ENCODE data around the gene COPG1. TPM values are rescaled to one million over a fixed set of nuclear protein-coding genes. Genes with fewer than 3 reads are reported as not detected.

The COPG1 gene
- total and polyA plus RNA-seq, 2 donors (not counting 1 experiment from before 2014, with no cell fraction given), result 48.9 to 85.9 TPM

DNA sequence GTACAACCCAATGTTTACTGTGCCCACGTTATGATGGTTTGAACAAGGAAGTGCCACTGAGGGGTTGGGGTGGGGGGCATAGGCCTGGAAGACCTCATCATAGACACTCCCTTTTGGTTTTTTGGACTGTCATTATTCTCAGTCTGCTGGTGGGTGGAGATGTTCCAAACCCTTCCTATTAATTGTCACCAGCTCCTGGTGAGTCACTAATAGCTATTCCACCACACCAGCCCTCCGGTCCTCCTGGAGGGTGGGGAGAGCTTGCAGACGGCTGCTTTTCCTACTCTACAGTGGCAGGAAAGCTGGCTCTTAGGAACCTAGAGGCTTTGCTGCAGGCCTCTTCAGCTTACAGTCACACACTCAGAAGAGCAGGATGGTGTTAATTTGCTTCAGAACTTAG lies 9.0 kb upstream of the COPG1 start:
- 50% methylated on average over 1 of the region's 3 CpGs for WGBS (ENCODE audit: insufficient coverage)
- POLR2A ChIA-PET, result no interaction called here
- Histone ChIP-seq H3K4me1 (ENCODE audit: control insufficient read depth in 2 of 2, insufficient read depth in 2 of 2, low read length in 2 of 2) (peaks cover 13 to 23% of the 10 kb centered on the region in 2 donors), H3K27ac (ENCODE audit: low read length in 2 of 2) (no peak overlapping the region), H3K9ac (ENCODE audit: low read length) (no peak overlapping the region), H3K27me3 (replicated peaks in 1 of 4; ENCODE audit: control extremely low read depth in 1 of 4, control insufficient read depth in 3 of 4, insufficient read depth in 4 of 4, low read length in 3 of 4) (no peaks in the 10 kb centered on the region), H2AFZ (ENCODE audit: insufficient read depth, low read depth, low read length, poor library complexity, severe bottlenecking) (no peak overlapping the region), H3K4me3 (ENCODE audit: control extremely low read depth in 1 of 5, extremely low read depth in 1 of 5, insufficient read depth in 1 of 5, low read depth in 2 of 5, low read length in 4 of 5) (no peak overlapping the region), H3K36me3 (replicated peaks in 1 of 2; ENCODE audit: control extremely low read depth in 1 of 2, control insufficient read depth in 1 of 2, extremely low read depth in 1 of 2, insufficient read depth in 2 of 2, low read length in 1 of 2) (no peaks in the 10 kb centered on the region), H3K79me2 (ENCODE audit: control insufficient read depth, insufficient read depth, low read length) (peaks cover 4% of the 10 kb centered on the region), H3K9me3 (ENCODE audit: control extremely low read depth in 1 of 3, control insufficient read depth in 2 of 3, insufficient read depth in 1 of 3, low read length in 2 of 3) (peaks cover 0 to 3% (median 0%) of the 10 kb centered on the region in 3 donors), H4K20me1 (ENCODE audit: control insufficient read depth, insufficient read depth, low read length, poor library complexity, severe bottlenecking) (no peaks in the 10 kb centered on the region), H3K4me2 (replicated peaks; ENCODE audit: low read depth, low read length, poor library complexity, severe bottlenecking) (no peak overlapping the region)
- CTCF ChIA-PET, result interaction anchor here (0.9 to 1.7 kb wide), 4 partner anchors 57 to 1083 kb away, joined by 3 to 10 read pairs (median 3); partner anchors contain the start of gene CNBP
- Mint-ChIP-seq H3K4me3 (no peak overlapping the region), H3K4me1 (peaks cover 17% of the 10 kb centered on the region), H3K9me3 (ENCODE audit: insufficient read depth) (no peaks in the 10 kb centered on the region), H3K27me3 (no peaks in the 10 kb centered on the region), H3K27ac (no peak overlapping the region)
- intact Hi-C loops (cut with micrococcal nuclease), result no loop called here
- no peak for DNase-seq
- no peak for ATAC-seq (ENCODE audit: low read depth)
- TF ChIP-seq, protein P1, sequence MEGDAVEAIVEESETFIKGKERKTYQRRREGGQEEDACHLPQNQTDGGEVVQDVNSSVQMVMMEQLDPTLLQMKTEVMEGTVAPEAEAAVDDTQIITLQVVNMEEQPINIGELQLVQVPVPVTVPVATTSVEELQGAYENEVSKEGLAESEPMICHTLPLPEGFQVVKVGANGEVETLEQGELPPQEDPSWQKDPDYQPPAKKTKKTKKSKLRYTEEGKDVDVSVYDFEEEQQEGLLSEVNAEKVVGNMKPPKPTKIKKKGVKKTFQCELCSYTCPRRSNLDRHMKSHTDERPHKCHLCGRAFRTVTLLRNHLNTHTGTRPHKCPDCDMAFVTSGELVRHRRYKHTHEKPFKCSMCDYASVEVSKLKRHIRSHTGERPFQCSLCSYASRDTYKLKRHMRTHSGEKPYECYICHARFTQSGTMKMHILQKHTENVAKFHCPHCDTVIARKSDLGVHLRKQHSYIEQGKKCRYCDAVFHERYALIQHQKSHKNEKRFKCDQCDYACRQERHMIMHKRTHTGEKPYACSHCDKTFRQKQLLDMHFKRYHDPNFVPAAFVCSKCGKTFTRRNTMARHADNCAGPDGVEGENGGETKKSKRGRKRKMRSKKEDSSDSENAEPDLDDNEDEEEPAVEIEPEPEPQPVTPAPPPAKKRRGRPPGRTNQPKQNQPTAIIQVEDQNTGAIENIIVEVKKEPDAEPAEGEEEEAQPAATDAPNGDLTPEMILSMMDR (IDR thresholded peaks at IDR 0.05), result no peak
- no peak for TF ChIP-seq EZH2 (IDR thresholded peaks at IDR 0.05; ENCODE audit: borderline replicate concordance, insufficient read depth, low read depth, low read length, poor library complexity, severe bottlenecking)

DNA sequence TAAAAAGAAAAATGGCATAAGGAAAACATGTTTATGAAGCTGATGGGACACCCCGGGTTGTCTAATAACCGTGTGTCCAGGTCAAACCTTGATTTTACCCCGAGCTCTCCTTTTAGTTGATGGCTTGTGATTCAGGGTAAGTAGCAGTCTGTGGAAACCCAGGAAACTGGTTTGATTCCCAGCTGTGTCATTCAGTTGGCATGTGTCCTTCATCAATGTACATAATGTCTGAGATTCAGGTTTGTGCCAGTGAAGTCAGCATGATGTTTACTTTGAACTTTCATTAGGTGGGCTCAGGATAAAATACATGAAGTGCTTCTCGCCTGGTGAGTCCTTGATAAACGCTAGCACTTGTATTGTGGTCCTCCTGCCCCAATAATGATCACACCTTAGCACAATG lies 4.3 kb upstream of the COPG1 start:
- Histone ChIP-seq H3K27ac (ENCODE audit: low read length in 2 of 2) (no peak overlapping the region), H2AFZ (ENCODE audit: insufficient read depth, low read depth, low read length, poor library complexity, severe bottlenecking) (no peak overlapping the region), H3K4me2 (replicated peaks; ENCODE audit: low read depth, low read length, poor library complexity, severe bottlenecking) (peak overlapping the region; percentile 37), H3K4me1 (ENCODE audit: control insufficient read depth in 2 of 2, insufficient read depth in 2 of 2, low read length in 2 of 2) (peaks cover 10 to 23% of the 10 kb centered on the region in 2 donors), H3K79me2 (ENCODE audit: control insufficient read depth, insufficient read depth, low read length) (peaks cover 35% of the 10 kb centered on the region), H3K36me3 (replicated peaks in 1 of 2; ENCODE audit: control extremely low read depth in 1 of 2, control insufficient read depth in 1 of 2, extremely low read depth in 1 of 2, insufficient read depth in 2 of 2, low read length in 1 of 2) (no peaks in the 10 kb centered on the region), H3K9ac (ENCODE audit: low read length) (no peak overlapping the region), H3K9me3 (ENCODE audit: control extremely low read depth in 1 of 3, control insufficient read depth in 2 of 3, insufficient read depth in 1 of 3, low read length in 2 of 3) (no peaks in the 10 kb centered on the region), H3K4me3 (ENCODE audit: control extremely low read depth in 1 of 5, extremely low read depth in 1 of 5, insufficient read depth in 1 of 5, low read depth in 2 of 5, low read length in 4 of 5) (no peak overlapping the region), H3K27me3 (replicated peaks in 1 of 4; ENCODE audit: control extremely low read depth in 1 of 4, control insufficient read depth in 3 of 4, insufficient read depth in 4 of 4, low read length in 3 of 4) (no peaks in the 10 kb centered on the region), H4K20me1 (ENCODE audit: control insufficient read depth, insufficient read depth, low read length, poor library complexity, severe bottlenecking) (no peaks in the 10 kb centered on the region)
- 100% methylated on average over 3 of the region's 5 CpGs for WGBS (ENCODE audit: insufficient coverage)
- H3K4me3 Mint-ChIP-seq, result no peak overlapping the region
- intact Hi-C loops (cut with micrococcal nuclease), result loop anchor here (1.0 to 5.0 kb wide), 7 partner anchors 12 to 628 kb away; partner anchors contain the start of genes ISY1 and RAB43
- TF ChIP-seq, protein P1 (IDR thresholded peaks at IDR 0.05), result no peak
- CTCF ChIA-PET, result interaction anchor here (0.5 to 11.7 kb wide), 44 partner anchors 11 to 564 kb away, joined by 3 to 294 read pairs (median 6); partner anchors contain the start of genes CNBP, HMCES and RAB43
- ATAC-seq (ENCODE audit: low read depth) (no peak), DNase-seq (no peak)
- POLR2A ChIA-PET, result interaction anchor here (0.6 to 2.4 kb wide), 6 partner anchors 11 to 82 kb away, joined by 4 to 18 read pairs (median 8); partner anchors contain the start of gene CNBP
- no peaks in the 10 kb centered on the region for H3K27me3 Mint-ChIP-seq
- no peaks in the 10 kb centered on the region for H3K9me3 Mint-ChIP-seq (ENCODE audit: insufficient read depth)
- peaks cover 20% of the 10 kb centered on the region for H3K4me1 Mint-ChIP-seq
- no peak overlapping the region for H3K27ac Mint-ChIP-seq
